TTC549 (cell line): Measurements from ENCODE around the gene PTPRN2.
"Not testable (repeated sequence)": the region's sequence is repeated elsewhere in the genome, so short reads cannot be mapped to it uniquely, and the experiment has no call there.

Experiments used
- FAIRE-seq: peaks from 2 replicates; lab custom pipeline; 2012; peaks lifted over from hg19 to GRCh38; lab: Jason Lieb, UNC

PTPRN2 gene

DNA sequence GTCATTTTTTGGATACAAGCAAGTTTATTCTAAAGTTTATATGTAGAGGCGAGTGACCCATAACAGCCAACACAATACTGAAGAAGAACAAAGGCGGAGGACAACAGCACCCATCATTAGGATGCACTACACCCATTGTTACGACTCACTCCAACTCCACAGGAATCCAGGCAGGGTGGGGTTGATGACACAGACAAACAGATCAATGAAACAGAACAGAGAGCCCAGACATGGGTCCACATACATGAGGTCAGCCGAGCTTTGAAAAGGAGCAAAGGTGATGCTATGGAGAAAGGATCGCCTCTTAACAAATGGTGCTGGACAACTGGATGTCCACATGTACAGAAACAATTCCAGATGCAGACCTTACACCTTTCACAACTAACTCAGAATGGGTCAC lies 426.4 kb downstream of the PTPRN2 start:
- FAIRE-seq, result no peak

- no peak for FAIRE-seq
Measured at GRCh38 chr7:158160199-158160598, 427.4 kb downstream of the PTPRN2 start.

- FAIRE-seq, result no peak
Measured at GRCh38 chr7:158157460-158157859, 430.2 kb downstream of the PTPRN2 start.

GRCh38 chr7:158151273-158151672 lies 436.4 kb downstream of the PTPRN2 start:
- not testable (repeated sequence) for FAIRE-seq

DNA sequence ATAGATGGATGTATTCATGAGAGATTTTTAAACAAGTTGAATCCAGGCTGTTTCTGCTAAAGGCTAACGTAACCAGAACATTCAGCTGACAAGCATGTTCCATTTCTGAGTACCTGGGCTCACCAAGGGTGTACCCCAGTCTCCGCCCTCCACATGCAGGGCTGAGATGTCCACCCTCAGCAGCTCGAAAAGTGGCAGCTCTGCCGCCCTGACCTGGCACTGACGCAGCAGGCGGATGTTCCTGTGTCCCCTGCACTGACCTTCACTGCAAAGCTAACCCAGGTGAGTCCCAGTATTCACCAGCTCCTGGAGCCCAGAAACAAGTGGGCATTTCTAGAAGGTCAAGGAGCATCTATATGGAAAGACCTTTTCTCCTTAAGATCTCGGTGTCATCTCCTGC lies 437.4 kb downstream of the PTPRN2 start:
- FAIRE-seq, result no peak

GRCh38 chr7:158147431-158147830 lies 440.2 kb downstream of the PTPRN2 start:
- not testable (repeated sequence) for FAIRE-seq

- FAIRE-seq, result no peak
Measured at GRCh38 chr7:158145370-158145769, 442.3 kb downstream of the PTPRN2 start.

GRCh38 chr7:158143196-158144120 lies 444.2 kb downstream of the PTPRN2 start:
- no peak for FAIRE-seq

DNA sequence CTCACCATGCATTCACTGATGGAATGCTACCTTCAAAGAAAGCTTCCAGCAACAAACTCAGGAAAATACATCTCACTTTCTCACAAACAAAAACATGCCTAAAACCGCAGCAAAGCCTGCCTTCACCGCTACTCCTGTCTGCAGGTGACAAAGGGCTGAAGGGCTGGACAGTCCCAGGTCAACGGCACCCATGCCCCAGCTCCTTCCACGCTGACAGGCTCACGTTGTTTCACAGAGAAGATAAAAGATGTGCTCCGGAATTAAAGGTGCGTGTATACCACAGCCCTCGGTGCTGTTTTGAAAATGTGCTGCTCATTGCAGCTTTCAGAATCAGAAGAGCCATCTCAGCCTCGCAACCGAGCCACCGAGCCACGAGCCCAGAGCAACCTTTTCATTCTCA lies 445.0 kb downstream of the PTPRN2 start:
- no peak for FAIRE-seq

DNA sequence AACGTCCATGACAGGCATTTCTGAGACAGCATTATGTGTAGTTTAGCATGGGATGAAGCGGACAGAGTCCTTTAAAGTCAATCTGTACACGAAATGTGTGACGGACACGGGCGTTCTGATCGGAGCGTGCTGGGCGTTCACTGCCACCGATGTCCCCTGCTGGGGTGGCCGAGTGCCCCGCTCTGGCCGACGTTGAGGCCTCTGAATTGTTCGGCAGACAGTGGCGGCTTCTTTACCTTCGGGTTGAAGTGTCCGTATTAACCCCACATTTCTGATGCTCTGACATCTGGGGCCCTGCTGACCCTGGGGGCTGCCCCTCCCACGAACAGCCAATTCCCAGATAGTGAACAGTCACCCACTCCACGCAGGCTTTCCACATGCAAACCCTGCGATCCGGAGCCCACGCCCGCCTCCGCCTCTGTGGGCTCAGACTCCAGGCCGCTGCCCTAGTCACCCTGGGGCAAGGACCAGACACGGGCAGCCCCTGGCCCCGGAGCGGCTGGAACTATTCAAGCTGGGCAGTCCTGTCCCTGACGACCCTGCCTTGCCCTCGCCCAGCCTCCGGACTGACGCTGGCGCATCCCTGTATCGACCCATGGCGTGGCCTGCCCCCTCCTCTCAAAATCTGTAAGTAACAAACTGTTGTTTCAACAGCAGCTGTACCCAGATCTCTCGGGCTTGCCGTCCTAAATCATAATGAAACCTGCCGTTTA lies 445.7 kb downstream of the PTPRN2 start:
- FAIRE-seq, result no peak

GRCh38 chr7:158141221-158141582 lies 446.4 kb downstream of the PTPRN2 start:
- no peak for FAIRE-seq

GRCh38 chr7:158140538-158141220 lies 446.9 kb downstream of the PTPRN2 start:
- no peak for FAIRE-seq

GRCh38 chr7:158139499-158139898 lies 448.1 kb downstream of the PTPRN2 start:
- FAIRE-seq, result no peak

- no peak for FAIRE-seq
Measured at GRCh38 chr7:158138329-158138597, 449.4 kb downstream of the PTPRN2 start.

DNA sequence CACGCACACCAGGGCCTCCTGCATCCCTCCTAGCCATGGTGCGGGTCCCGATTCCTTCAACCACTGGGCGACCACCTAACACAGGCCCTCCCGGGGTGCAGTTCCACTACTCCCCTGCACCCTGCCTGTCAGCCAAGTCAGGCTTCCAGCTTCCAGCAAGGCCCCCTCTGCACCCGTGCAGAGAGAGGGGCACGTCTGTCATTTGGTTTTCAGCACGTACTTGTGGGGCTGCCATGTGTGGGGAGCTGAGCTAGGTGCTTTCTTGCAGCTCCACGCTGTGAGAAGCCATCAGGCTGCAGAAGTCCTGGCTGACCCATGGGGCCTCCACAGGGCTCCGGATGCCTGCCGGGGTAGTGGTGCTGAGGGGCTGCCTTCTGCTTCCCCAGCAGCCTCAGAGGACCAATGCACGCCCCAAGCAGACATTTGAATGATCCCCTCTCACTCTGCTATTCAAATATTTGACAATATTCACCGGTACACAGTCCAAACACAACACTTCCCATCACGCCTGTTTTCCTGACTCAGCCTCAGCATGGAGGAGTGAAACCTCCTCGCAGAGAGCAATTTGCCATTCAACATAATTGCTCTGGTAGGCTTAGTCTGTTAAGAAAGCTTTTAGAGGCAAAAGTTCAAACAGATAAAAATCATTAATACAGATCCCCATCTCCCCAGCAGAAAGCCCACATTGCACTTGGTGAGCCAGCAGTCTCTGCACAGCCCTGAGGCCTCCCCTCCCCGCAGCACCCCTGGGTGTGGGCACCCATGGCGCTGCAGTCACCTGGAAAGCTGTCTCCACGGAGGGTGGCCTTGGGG lies 449.9 kb downstream of the PTPRN2 start:
- FAIRE-seq, result no peak

DNA sequence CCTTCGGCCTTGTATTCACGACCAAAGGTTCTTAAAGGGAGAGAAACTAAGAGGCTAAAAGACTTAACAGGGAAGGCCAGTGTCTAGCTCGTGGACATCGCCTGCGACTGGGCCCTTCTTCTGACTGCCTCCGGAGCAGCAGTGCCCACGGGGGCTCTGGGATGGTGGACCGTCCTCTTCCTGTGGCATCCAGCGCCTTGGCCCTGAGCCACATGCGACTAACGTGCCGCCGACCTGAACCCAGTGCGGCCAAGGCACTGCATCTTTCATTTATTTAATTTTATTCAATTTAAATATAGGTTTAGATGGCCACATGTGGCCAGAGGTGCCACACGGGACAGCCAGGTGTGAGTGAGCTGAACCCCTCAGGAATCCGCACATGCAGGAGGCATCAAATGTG lies 451.7 kb downstream of the PTPRN2 start:
- no peak for FAIRE-seq

GRCh38 chr7:158134824-158135223 lies 452.8 kb downstream of the PTPRN2 start:
- no peak for FAIRE-seq

DNA sequence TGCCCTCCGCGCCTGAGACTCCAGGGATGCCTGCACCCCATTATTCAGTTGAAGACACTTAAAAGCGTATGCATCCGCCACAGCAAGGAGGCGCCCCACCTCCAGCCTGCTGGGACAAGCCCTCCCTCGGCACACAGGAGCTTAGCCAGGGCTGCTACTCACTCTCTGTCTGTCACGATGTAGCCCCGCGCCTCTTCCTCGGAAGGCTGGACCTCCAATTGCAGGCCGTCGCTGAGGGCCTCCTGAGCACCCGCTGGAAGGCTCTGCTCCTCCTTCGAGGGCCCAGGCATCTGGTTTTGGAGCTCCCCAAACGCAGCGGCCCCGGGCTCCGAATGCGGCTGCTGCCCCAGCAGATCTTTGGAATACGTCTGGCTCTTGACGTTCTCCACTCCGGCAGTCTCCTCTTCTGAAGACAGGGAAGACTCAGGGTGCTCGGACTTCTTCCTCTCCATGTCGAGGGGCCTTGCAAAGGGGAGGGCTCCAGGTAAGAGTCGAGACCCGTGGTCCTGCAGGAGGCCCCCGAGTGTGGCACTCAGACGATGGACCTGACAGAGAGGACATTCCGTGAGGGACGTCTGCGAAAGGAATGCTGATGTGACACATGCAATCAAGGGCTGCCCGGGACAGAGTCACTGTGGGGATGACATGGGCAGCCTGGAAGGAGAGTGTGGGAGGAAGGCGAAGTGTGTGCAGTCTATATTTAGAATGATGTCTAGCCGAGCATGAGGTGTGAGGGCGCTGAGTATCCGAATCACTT lies 453.9 kb downstream of the PTPRN2 start:
- FAIRE-seq, result no peak

DNA sequence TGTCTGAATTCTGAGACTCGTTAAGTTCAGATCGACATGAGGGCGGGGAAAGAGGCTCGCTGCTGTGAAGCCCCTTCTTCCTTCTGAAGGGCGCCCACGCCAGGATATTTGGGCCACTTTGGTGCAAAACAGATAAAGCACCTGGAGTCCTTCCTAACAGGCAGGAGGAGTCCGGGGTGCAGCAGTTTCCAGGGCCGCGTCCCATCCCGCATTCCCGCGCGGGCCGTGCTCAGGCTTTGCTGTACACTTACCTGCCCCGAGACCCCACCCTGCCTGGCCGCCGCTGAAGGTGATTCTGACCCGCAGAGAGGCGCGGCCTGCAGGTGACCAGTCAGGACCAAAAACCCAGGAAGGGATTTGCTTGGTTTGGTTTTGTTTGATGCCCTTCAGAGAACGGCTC lies 454.6 kb downstream of the PTPRN2 start:
- no peak for FAIRE-seq

DNA sequence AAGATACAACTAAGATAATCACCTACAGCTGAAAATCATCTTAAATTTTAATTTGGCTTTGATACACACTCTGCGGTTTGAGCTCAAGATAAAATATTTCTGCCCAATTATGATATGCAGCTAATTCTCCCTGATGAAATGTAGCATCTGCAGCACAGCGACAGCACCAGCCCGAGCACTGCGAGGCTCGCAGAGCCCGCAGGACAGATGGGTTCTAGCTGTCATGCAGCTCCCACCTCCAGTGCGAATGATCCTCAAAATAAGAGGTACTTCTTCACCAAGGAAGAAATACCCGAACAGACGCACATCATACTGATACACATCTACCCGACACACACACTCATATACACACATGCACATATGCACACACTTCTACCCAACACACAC lies 457.6 kb downstream of the PTPRN2 start:
- FAIRE-seq, result no peak
